ENCODE data around the gene SLC30A2. TPM values are rescaled to one million over a fixed set of nuclear protein-coding genes. Genes with fewer than 3 reads are reported as not detected.

The SLC30A2 gene
- total RNA-seq, 6 donors from 2014 or later, result 0.09 to 0.27 (median 0.15) TPM; not detected in 3

GRCh38 chr1:26031611-26032220, 14.2 kb downstream of the SLC30A2 start:
- Histone ChIP-seq H3K9me3 (no peaks in the 10 kb centered on the region), H3K4me3 (no peak overlapping the region), H3K36me3 (no peaks in the 10 kb centered on the region), H3K27ac (no peak overlapping the region), H3K4me1 (peaks cover 12 to 15% (median 13%) of the 10 kb centered on the region in 4 donors), H3K27me3 (peaks cover 0 to 3% (median 0%) of the 10 kb centered on the region in 4 donors)
- TF ChIP-seq POLR2A (IDR thresholded peaks at IDR 0.05), result no peak
- TF ChIP-seq EP300 (IDR thresholded peaks at IDR 0.05), result no peak
- TF ChIP-seq POLR2AphosphoS5 (IDR thresholded peaks at IDR 0.05), result no peak
- TF ChIP-seq CTCF (IDR thresholded peaks at IDR 0.05), result no peak
- no peak for ATAC-seq (ENCODE audit: low FRiP score in 2 of 2)
- WGBS, 2 donors, result 73 to 80% methylated on average over 2 to 3 of the region's 3 CpGs
- no peak for DNase-seq

DNA sequence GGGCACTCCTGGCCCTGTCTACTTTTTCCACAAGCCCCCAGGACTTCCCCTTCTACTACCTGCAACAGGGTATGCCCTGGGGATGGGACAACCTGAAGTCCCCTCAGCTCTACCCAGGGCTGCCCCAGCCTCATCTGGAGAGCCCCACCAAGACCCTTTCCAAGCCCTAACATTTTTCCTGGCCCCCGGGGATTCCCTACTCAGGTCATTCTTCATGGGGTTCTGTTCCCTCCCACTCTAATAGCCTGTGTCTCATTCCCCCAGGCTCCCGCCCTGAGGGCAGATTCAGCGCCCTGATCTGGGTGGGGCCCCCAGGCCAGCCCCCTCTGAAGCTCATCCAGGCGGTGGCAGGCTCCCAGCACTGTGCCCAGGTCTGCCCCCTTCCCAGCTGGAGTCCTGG, 14.7 kb downstream of the SLC30A2 start:
- H3K9me3 ChIP-seq, result no peaks in the 10 kb centered on the region
- DNase-seq, result peak in 1 of 2 donors; percentile 59
- H3K36me3 ChIP-seq, result no peaks in the 10 kb centered on the region
- peaks cover 8 to 10% (median 8%) of the 10 kb centered on the region in 4 donors for H3K4me1 ChIP-seq
- no peak overlapping the region for H3K27ac ChIP-seq
- no peak overlapping the region for H3K4me3 ChIP-seq
- ATAC-seq (ENCODE audit: low FRiP score in 2 of 2), result no peak
- TF ChIP-seq CTCF (IDR thresholded peaks at IDR 0.05) (no peak), EP300 (IDR thresholded peaks at IDR 0.05) (no peak), POLR2A (IDR thresholded peaks at IDR 0.05) (no peak), POLR2AphosphoS5 (IDR thresholded peaks at IDR 0.05) (no peak)
- peaks cover 0 to 3% (median 0%) of the 10 kb centered on the region in 4 donors for H3K27me3 ChIP-seq
- WGBS, 2 donors, result 78 to 79% methylated on average over 4 of the region's 4 CpGs

- no peaks in the 10 kb centered on the region for H3K36me3 ChIP-seq
- H3K4me1 ChIP-seq, result peaks cover 3 to 5% (median 4%) of the 10 kb centered on the region in 4 donors
- no peak for TF ChIP-seq POLR2AphosphoS5 (IDR thresholded peaks at IDR 0.05)
- TF ChIP-seq POLR2A (IDR thresholded peaks at IDR 0.05), result no peak
- TF ChIP-seq CTCF (IDR thresholded peaks at IDR 0.05), result no peak
- no peak for TF ChIP-seq EP300 (IDR thresholded peaks at IDR 0.05)
- peaks cover 0 to 3% (median 0%) of the 10 kb centered on the region in 4 donors for H3K27me3 ChIP-seq
- no peaks in the 10 kb centered on the region for H3K9me3 ChIP-seq
- no peak overlapping the region for H3K4me3 ChIP-seq
- ATAC-seq (ENCODE audit: low FRiP score in 2 of 2) (no peak), DNase-seq (no peak)
- no peak overlapping the region for H3K27ac ChIP-seq
- 74 to 79% methylated on average over 7 of the region's 7 CpGs for WGBS, 2 donors
Observed at GRCh38 chr1:26029864-26030481, 15.9 kb downstream of the SLC30A2 start.

- ATAC-seq (ENCODE audit: low FRiP score in 2 of 2) (no peak), DNase-seq (peak in 1 of 2 donors; percentile 53)
- no peaks in the 10 kb centered on the region for H3K4me1 ChIP-seq
- H3K36me3 ChIP-seq, result no peaks in the 10 kb centered on the region
- 65 to 76% methylated on average over 7 to 15 of the region's 15 CpGs for WGBS, 2 donors
- TF ChIP-seq EP300 (IDR thresholded peaks at IDR 0.05) (no peak), POLR2A (IDR thresholded peaks at IDR 0.05) (no peak), CTCF (IDR thresholded peaks at IDR 0.05) (no peak), POLR2AphosphoS5 (IDR thresholded peaks at IDR 0.05) (no peak)
- H3K27me3 ChIP-seq, result no peaks in the 10 kb centered on the region
- H3K9me3 ChIP-seq, result no peaks in the 10 kb centered on the region
- no peak overlapping the region for H3K27ac ChIP-seq
- H3K4me3 ChIP-seq, result no peak overlapping the region
Observed at GRCh38 chr1:26029054-26029863, 16.7 kb downstream of the SLC30A2 start.

All from upper lobe of left lung (tissue), 6 donors.